H9 (cell line): Measurements from ENCODE around the gene LCN2. TPM values are rescaled to one million over a fixed set of nuclear protein-coding genes. Genes with fewer than 3 reads are reported as not detected.
A peak's percentile ranks its signal among the peaks of the same experiment; 100 is the strongest.

ENCODE experiments used
- DNase-seq: peaks from one replicate; pipeline ENCODE4 v3.0.0-alpha.2; 2017
- H2AFZ ChIP-seq: one replicate; pipeline ENCODE4 v1.6.1; 2013; ENCODE audit warnings: mild to moderate bottlenecking, low read length, control low read depth, moderate library complexity
- H2AK5ac ChIP-seq: 2 replicates; pipeline ENCODE4 v1.6.1; 2013; ENCODE audit warnings: low read length, control low read depth, mixed read lengths; ENCODE audit not compliant: insufficient read length
- H2BK120ac ChIP-seq: one replicate; pipeline ENCODE4 v1.6.1; 2013; ENCODE audit warnings: low read depth, mild to moderate bottlenecking, low read length, control low read depth, inconsistent platforms; ENCODE audit not compliant: poor library complexity, severe bottlenecking
- H2BK12ac ChIP-seq: 2 replicates; pipeline ENCODE4 v1.6.1; 2013; ENCODE audit warnings: low read length, control low read depth, mixed read lengths, low read depth; ENCODE audit not compliant: insufficient read length
- H2BK15ac ChIP-seq: 2 replicates; pipeline ENCODE4 v1.6.1; 2013; ENCODE audit warnings: low read depth, low read length, control low read depth
- H2BK20ac ChIP-seq: one replicate; pipeline ENCODE4 v1.6.1; 2013; ENCODE audit warnings: low read depth, mild to moderate bottlenecking, low read length, control low read depth, inconsistent platforms; ENCODE audit not compliant: poor library complexity, severe bottlenecking
- H2BK5ac ChIP-seq: 2 replicates; pipeline ENCODE4 v1.6.1; 2013; ENCODE audit warnings: low read length, control low read depth, mixed read lengths; ENCODE audit not compliant: insufficient read length
- H3K14ac ChIP-seq: 2 replicates; pipeline ENCODE4 v1.6.1; 2013; ENCODE audit warnings: low read length, control low read depth; ENCODE audit not compliant: insufficient read depth
- H3K18ac ChIP-seq: 2 replicates; pipeline ENCODE4 v1.6.1; 2013; ENCODE audit warnings: low read depth, mild to moderate bottlenecking, mixed read lengths, low read length, control low read depth; ENCODE audit not compliant: insufficient read length
- H3K23ac ChIP-seq: 2 replicates; pipeline ENCODE4 v1.6.1; 2013; ENCODE audit warnings: low read length, control low read depth, mixed read lengths, low read depth; ENCODE audit not compliant: insufficient read length
- H3K23me2 ChIP-seq: 2 replicates; pipeline ENCODE4 v1.6.1; 2013; ENCODE audit warnings: low read depth, mild to moderate bottlenecking, mixed read lengths, low read length, control low read depth; ENCODE audit not compliant: insufficient read length, poor library complexity, severe bottlenecking
- H3K27ac ChIP-seq: 2 replicates; pipeline ENCODE4 v1.5.1; 2013; ENCODE audit warnings: low read length, control low read depth, mixed read lengths, low read depth; ENCODE audit not compliant: insufficient read length
- H3K27me3 ChIP-seq: 2 replicates; pipeline ENCODE4 v1.6.1; 2013; ENCODE audit warnings: low read length, control low read depth, inconsistent platforms; ENCODE audit not compliant: insufficient read depth
- H3K4ac ChIP-seq: 2 replicates; pipeline ENCODE4 v1.6.1; 2013; ENCODE audit warnings: low read depth, mild to moderate bottlenecking, control low read depth, inconsistent platforms, low read length, moderate library complexity
- H3K4me1 ChIP-seq: 2 replicates; pipeline ENCODE4 v1.6.1; 2013; ENCODE audit warnings: low read length, control low read depth, inconsistent platforms; ENCODE audit not compliant: insufficient read depth
- H3K4me2 ChIP-seq: 2 replicates; pipeline ENCODE4 v1.6.1; 2013; ENCODE audit warnings: low read length, control low read depth, mixed read lengths; ENCODE audit not compliant: insufficient read length, insufficient read depth
- H3K56ac ChIP-seq: 2 replicates; pipeline ENCODE4 v1.6.1; 2013; ENCODE audit warnings: low read depth, mild to moderate bottlenecking, mixed read lengths, low read length, control low read depth; ENCODE audit not compliant: insufficient read length
- H3K79me1 ChIP-seq: 2 replicates; pipeline ENCODE4 v1.6.1; 2013; ENCODE audit warnings: low read depth, mild to moderate bottlenecking, moderate library complexity, low read length, control low read depth, inconsistent platforms; ENCODE audit not compliant: insufficient read depth, poor library complexity, severe bottlenecking
- H3K79me2 ChIP-seq: 2 replicates; pipeline ENCODE4 v1.6.1; 2013; ENCODE audit warnings: low read length, control low read depth, inconsistent platforms; ENCODE audit not compliant: insufficient read depth
- H3K9ac ChIP-seq: 2 replicates; pipeline ENCODE4 v1.6.1; 2013; ENCODE audit warnings: low read length, control low read depth, mixed read lengths; ENCODE audit not compliant: insufficient read length; ENCODE audit errors: extremely low read depth
- H3K9me3 ChIP-seq: one replicate; pipeline ENCODE4 v1.6.1; 2013; ENCODE audit warnings: low read depth, low read length, inconsistent platforms; ENCODE audit not compliant: control insufficient read depth
- H3T11ph ChIP-seq: one replicate; pipeline ENCODE4 v1.6.1; 2013; ENCODE audit warnings: mild to moderate bottlenecking, low read length, control low read depth, inconsistent platforms
- H4K20me1 ChIP-seq: one replicate; pipeline ENCODE4 v1.6.1; 2013; ENCODE audit not compliant: control insufficient read depth, insufficient read length, insufficient read depth
- H4K5ac ChIP-seq: 2 replicates; pipeline ENCODE4 v1.6.1; 2013; ENCODE audit warnings: low read depth, mild to moderate bottlenecking, mixed read lengths, low read length, control low read depth; ENCODE audit not compliant: insufficient read length
- H4K8ac ChIP-seq: replicated peaks from 2 replicates; pipeline ENCODE4 v1.6.1; 2013; ENCODE audit warnings: low read length, control low read depth, mixed read lengths, low read depth; ENCODE audit not compliant: insufficient read length
- H4K91ac ChIP-seq: 2 replicates; pipeline ENCODE4 v1.6.1; 2013; ENCODE audit warnings: low read depth, mild to moderate bottlenecking, moderate library complexity, mixed read lengths, low read length, control low read depth; ENCODE audit not compliant: insufficient read length
- H3K27ac Mint-ChIP-seq, 3 experiments: 2 replicates in 2 of 3; 3 replicates in 1 of 3; pipeline ENCODE4 v1.8.0; 2020 to 2021; ENCODE audit warnings: mixed read lengths in 3 of 3, mild to moderate bottlenecking in 1 of 3, moderate library complexity in 1 of 3
- H3K27me3 Mint-ChIP-seq: 2 replicates; pipeline ENCODE4 v1.8.0; 2021; ENCODE audit warnings: low read depth, mild to moderate bottlenecking, moderate library complexity, mixed read lengths
- H3K36me3 Mint-ChIP-seq, 3 experiments: 2 replicates in 2 of 3; 3 replicates in 1 of 3; pipeline ENCODE4 v1.8.0; 2020 to 2021; ENCODE audit warnings: low read depth in 3 of 3, mixed read lengths in 3 of 3; ENCODE audit not compliant: insufficient read depth in 1 of 3
- H3K4me1 Mint-ChIP-seq, 2 experiments: 2 replicates each; pipeline ENCODE4 v1.8.0; 2020; ENCODE audit warnings: mixed read lengths in 2 of 2
- H3K4me3 Mint-ChIP-seq, 2 experiments: 2 replicates in 1 of 2; 3 replicates in 1 of 2; pipeline ENCODE4 v1.8.0; 2020 to 2021; ENCODE audit warnings: mild to moderate bottlenecking in 2 of 2, mixed read lengths in 2 of 2, moderate library complexity in 1 of 2
- H3K9me3 Mint-ChIP-seq, 2 experiments: 2 replicates in 1 of 2; 3 replicates in 1 of 2; pipeline ENCODE4 v1.8.0; 2020; ENCODE audit warnings: mild to moderate bottlenecking in 2 of 2, mixed read lengths in 2 of 2, moderate library complexity in 1 of 2
- WGBS: extraction: QIAGEN DNeasy Blood & Tissue Kit; methylation state at CpG from one replicate; pipeline ENCODE4 v1.1.7; 2013; ENCODE audit warnings: missing lambda C conversion rate, low lambda C conversion rate, mixed read lengths; ENCODE audit not compliant: insufficient read length; ENCODE audit errors: extremely low coverage; 5-methylcytosine and 5-hydroxymethylcytosine counted together
- total RNA-seq: library from RNA; stranded (reverse); gene quantifications from 2 replicates; pipeline ENCODE4 v1.2.1, GENCODE V29; 2021
- TF ChIP-seq, protein P1 (sequence below): fragments of 200-600 bp; sonication (generic); conservative IDR thresholded peaks from 3 replicates; pipeline ENCODE4 v1.8.0; 2021; ENCODE audit warnings: antibody characterized with exemption, mild to moderate bottlenecking

LCN2 gene
- total RNA-seq, 1 experiment from 2014 or later = not detected

DNA sequence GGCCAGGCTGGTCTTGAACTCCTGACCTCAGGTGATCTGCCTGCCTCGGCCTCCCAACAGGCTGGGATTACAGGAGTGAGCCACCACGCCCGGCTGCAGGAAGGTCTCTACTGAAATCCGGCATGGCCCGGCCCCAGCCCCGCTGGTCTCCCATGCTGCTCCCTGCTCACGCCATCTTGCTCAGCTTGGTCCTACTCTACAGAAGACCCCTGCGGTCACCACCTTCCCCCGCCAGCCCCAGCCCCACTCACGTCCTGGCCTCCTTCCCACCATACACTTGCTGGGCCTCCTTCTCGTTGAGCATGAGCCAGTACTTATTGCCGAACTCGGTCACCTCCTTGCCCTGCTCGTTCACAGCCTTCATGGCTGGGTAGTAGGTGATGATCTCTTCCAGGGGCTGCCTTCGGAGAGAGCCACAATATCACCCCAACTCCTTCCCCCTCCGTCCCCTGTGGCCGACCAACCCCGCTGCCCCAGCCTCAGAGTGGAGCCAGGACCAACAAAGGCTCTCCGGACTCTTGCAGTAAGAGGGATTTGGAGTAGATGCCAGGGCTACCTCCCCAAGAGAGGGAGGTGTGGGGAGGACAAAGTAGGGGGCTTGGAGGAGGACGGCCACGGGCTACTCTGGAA, 25.7 kb upstream of the LCN2 start:
- H3K27ac ChIP-seq = no peak overlapping the region
- Mint-ChIP-seq H3K27me3 (peaks cover 2% of the 10 kb centered on the region), H3K36me3 (peaks cover 21 to 38% (median 36%) of the 10 kb centered on the region in 3 experiments), H3K27ac (peak overlapping the region in 1 of 3 experiments; percentile 62; a peak in 1 of 7 replicates), H3K4me1 (peaks cover 13 to 14% of the 10 kb centered on the region in 2 experiments), H3K4me3 (no peak overlapping the region), H3K9me3 (peaks cover 0 to 2% of the 10 kb centered on the region in 2 experiments; a peak in 1 of 5 replicates)
- H2BK12ac ChIP-seq = no peak overlapping the region
- whole genome bisulfite sequencing = no CpG with 5 or more reads among the region's 21 CpGs
- no peak for DNase-seq
- H2BK120ac ChIP-seq = no peak overlapping the region
- no peak overlapping the region for H2BK15ac ChIP-seq
- peaks cover 6% of the 10 kb centered on the region for H3K23me2 ChIP-seq
- no peaks in the 10 kb centered on the region for H3K79me2 ChIP-seq
- no peak overlapping the region for H3K56ac ChIP-seq
- no peak overlapping the region for H3K14ac ChIP-seq
- H4K5ac ChIP-seq = no peak overlapping the region
- H4K8ac ChIP-seq = no peak overlapping the region
- no peaks in the 10 kb centered on the region for H4K20me1 ChIP-seq
- no peak overlapping the region for H4K91ac ChIP-seq
- no peaks in the 10 kb centered on the region for H3K9me3 ChIP-seq
- H3K27me3 ChIP-seq = no peaks in the 10 kb centered on the region
- H3K9ac ChIP-seq = no peak overlapping the region
- no peak overlapping the region for H3K4me2 ChIP-seq
- H3K4ac ChIP-seq = no peak overlapping the region
- H3K4me1 ChIP-seq = no peaks in the 10 kb centered on the region
- H2AFZ ChIP-seq = no peak overlapping the region
- H2BK5ac ChIP-seq = no peak overlapping the region
- no peak overlapping the region for H3K18ac ChIP-seq
- no peak overlapping the region for H3T11ph ChIP-seq
- no peak overlapping the region for H2AK5ac ChIP-seq
- H3K23ac ChIP-seq = no peak overlapping the region
- H2BK20ac ChIP-seq = no peak overlapping the region
- TF ChIP-seq, protein P1, sequence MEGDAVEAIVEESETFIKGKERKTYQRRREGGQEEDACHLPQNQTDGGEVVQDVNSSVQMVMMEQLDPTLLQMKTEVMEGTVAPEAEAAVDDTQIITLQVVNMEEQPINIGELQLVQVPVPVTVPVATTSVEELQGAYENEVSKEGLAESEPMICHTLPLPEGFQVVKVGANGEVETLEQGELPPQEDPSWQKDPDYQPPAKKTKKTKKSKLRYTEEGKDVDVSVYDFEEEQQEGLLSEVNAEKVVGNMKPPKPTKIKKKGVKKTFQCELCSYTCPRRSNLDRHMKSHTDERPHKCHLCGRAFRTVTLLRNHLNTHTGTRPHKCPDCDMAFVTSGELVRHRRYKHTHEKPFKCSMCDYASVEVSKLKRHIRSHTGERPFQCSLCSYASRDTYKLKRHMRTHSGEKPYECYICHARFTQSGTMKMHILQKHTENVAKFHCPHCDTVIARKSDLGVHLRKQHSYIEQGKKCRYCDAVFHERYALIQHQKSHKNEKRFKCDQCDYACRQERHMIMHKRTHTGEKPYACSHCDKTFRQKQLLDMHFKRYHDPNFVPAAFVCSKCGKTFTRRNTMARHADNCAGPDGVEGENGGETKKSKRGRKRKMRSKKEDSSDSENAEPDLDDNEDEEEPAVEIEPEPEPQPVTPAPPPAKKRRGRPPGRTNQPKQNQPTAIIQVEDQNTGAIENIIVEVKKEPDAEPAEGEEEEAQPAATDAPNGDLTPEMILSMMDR = no peak
- no peaks in the 10 kb centered on the region for H3K79me1 ChIP-seq
